Thyroid gland (tissue), 4 donors: ENCODE results near the gene THTPA. TPM values are rescaled to one million over a fixed set of nuclear protein-coding genes. Genes with fewer than 3 reads are reported as not detected.
"Not testable (repeated sequence)": the region's sequence is repeated elsewhere in the genome, so short reads cannot be mapped to it uniquely, and the experiment has no call there.

ENCODE experiments used
- DNase-seq, 2 donors: peaks; one replicate each; pipeline ENCODE4 v3.0.0-alpha.2; 2019
- H3K27ac ChIP-seq, 3 donors: fragments of 200-600 bp; sonication (generic); 1 replicate in 2 of 3; 2 replicates in 1 of 3; pipeline ENCODE4 v1.5.1; 2016 to 2019; ENCODE audit warnings: mild to moderate bottlenecking in 1 of 3, moderate library complexity in 1 of 3
- H3K27me3 ChIP-seq: fragments of 200-600 bp; sonication (generic); one replicate; pipeline ENCODE4 v1.5.1; 2019
- H3K36me3 ChIP-seq, 2 donors: fragments of 200-600 bp; sonication (generic); one replicate each; pipeline ENCODE4 v1.5.1; 2016 to 2019
- H3K4me1 ChIP-seq, 2 donors: fragments of 200-600 bp; sonication (generic); one replicate each; pipeline ENCODE4 v1.5.1; 2017 to 2019
- H3K4me3 ChIP-seq, 3 donors: fragments of 200-600 bp; sonication (generic); replicated peaks in 1 of 3; 1 replicate in 2 of 3; 2 replicates in 1 of 3; pipeline ENCODE4 v1.5.1; 2016; ENCODE audit warnings: mild to moderate bottlenecking in 1 of 3
- H3K9me3 ChIP-seq: fragments of 200-600 bp; sonication (generic); one replicate; pipeline ENCODE4 v1.5.1; 2017
- CTCF ChIP-seq, 6 experiments: fragments of 200-600 bp in 3 of 6; fragments of 450-650 bp in 3 of 6; sonication (generic) in 3 of 6; IDR thresholded peaks; one replicate each; pipeline ENCODE4 v1.5.1; 2016 to 2019; ENCODE audit warnings: antibody characterized with exemption in 6 of 6, mild to moderate bottlenecking in 2 of 6, inconsistent platforms in 1 of 6, moderate library complexity in 1 of 6
- POLR2A ChIP-seq, 2 donors: fragments of 450-650 bp; IDR thresholded peaks; one replicate each; pipeline ENCODE4 v1.6.1; 2017; ENCODE audit warnings: antibody characterized with exemption in 2 of 2, mild to moderate bottlenecking in 2 of 2, moderate library complexity in 1 of 2
- WGBS, 2 donors: methylation state at CpG; one replicate each; pipeline ENCODE4 v1.1.5; 2017; 5-methylcytosine and 5-hydroxymethylcytosine counted together
- intact Hi-C: fragments of 100-400 bp; cut with DNase I; formaldehyde crosslinking; loops from one replicate; pipeline ENCODE4 v1.15.1; 2023
- total RNA-seq, 4 donors: library from RNA; depleted of rRNA; stranded (reverse); fragments of >200 nt; gene quantifications; one replicate each; pipeline ENCODE4 v1.2.3, GENCODE V29; 2016

Gene THTPA
- total RNA-seq, 4 donors from 2014 or later: 15.3 to 48.1 (median 28.3) TPM

DNA sequence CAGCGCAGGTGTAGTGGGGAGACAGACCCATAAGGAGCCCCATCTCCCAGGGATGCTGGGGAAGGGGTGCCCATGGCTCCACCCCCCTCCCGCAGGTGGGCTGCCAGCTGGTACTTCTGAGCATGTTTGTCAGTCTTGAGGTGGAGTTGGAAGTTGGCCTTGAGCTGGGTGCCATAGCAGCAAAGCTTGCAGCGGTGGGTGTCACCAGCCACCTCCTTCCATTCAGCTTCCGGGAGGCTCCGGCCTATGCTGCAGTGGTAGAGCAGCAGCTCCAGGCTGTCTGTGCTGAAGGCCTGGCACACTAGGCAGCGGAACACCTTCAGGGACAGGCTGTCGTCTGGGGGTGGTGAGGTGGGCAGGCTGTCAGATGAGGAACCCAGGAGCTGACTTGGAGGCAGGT, 23.4 kb upstream of the THTPA start:
- Histone ChIP-seq H3K4me1 (no peaks in the 10 kb centered on the region), H3K27me3 (no peaks in the 10 kb centered on the region), H3K4me3 (no peak overlapping the region), H3K27ac (no peak overlapping the region), H3K36me3 (no peaks in the 10 kb centered on the region), H3K9me3 (no peaks in the 10 kb centered on the region)
- DNase-seq: no peak
- intact Hi-C loops: no loop called here
- 94% methylated on average over 7 of the region's 7 CpGs for WGBS, 2 donors
- TF ChIP-seq POLR2A (IDR thresholded peaks at IDR 0.05): no peak
- no peak for TF ChIP-seq CTCF (IDR thresholded peaks at IDR 0.05)

GRCh38 chr14:23533652-23534435, 22.2 kb upstream of the THTPA start:
- WGBS, 2 donors: 92 to 93% methylated on average over 11 to 13 of the region's 16 CpGs
- no peak overlapping the region for H3K27ac ChIP-seq
- H3K27me3 ChIP-seq: no peaks in the 10 kb centered on the region
- no peaks in the 10 kb centered on the region for H3K9me3 ChIP-seq
- H3K4me3 ChIP-seq: no peak overlapping the region
- no peaks in the 10 kb centered on the region for H3K36me3 ChIP-seq
- no peak for DNase-seq
- H3K4me1 ChIP-seq: no peaks in the 10 kb centered on the region
- intact Hi-C loops: no loop called here
- TF ChIP-seq CTCF (IDR thresholded peaks at IDR 0.05) (no peak), POLR2A (IDR thresholded peaks at IDR 0.05) (no peak)

GRCh38 chr14:23535943-23536342, 20.1 kb upstream of the THTPA start:
- H3K9me3 ChIP-seq: no peaks in the 10 kb centered on the region
- WGBS, 2 donors: 90 to 93% methylated on average over 4 of the region's 4 CpGs
- no peak overlapping the region for H3K4me3 ChIP-seq
- H3K4me1 ChIP-seq: no peaks in the 10 kb centered on the region
- no peak for TF ChIP-seq CTCF (IDR thresholded peaks at IDR 0.05)
- TF ChIP-seq POLR2A (IDR thresholded peaks at IDR 0.05): no peak
- intact Hi-C loops: no loop called here
- H3K36me3 ChIP-seq: no peaks in the 10 kb centered on the region
- no peaks in the 10 kb centered on the region for H3K27me3 ChIP-seq
- H3K27ac ChIP-seq: no peak overlapping the region
- no peak for DNase-seq

- Histone ChIP-seq H3K36me3 (no peaks in the 10 kb centered on the region), H3K9me3 (no peaks in the 10 kb centered on the region), H3K27ac (no peak overlapping the region), H3K4me1 (no peaks in the 10 kb centered on the region), H3K27me3 (no peaks in the 10 kb centered on the region), H3K4me3 (no peak overlapping the region)
- TF ChIP-seq CTCF (IDR thresholded peaks at IDR 0.05) (no peak), POLR2A (IDR thresholded peaks at IDR 0.05) (no peak)
- intact Hi-C loops: no loop called here
- WGBS, 2 donors: 88 to 94% methylated on average over 2 of the region's 2 CpGs
- no peak for DNase-seq
These were observed 19.6 kb upstream of the THTPA start for GRCh38 chr14:23536494-23536893.

- H3K27me3 ChIP-seq, H3K4me3 ChIP-seq, DNase-seq, H3K36me3 ChIP-seq, H3K4me1 ChIP-seq, intact Hi-C loops, H3K27ac ChIP-seq, H3K9me3 ChIP-seq: not testable (repeated sequence)
- 85 to 89% methylated on average over 6 of the region's 6 CpGs for WGBS, 2 donors
These were observed 19.2 kb upstream of the THTPA start for GRCh38 chr14:23536906-23537305.
